ENCODE results near the gene TPK1. TPM values are rescaled to one million over a fixed set of nuclear protein-coding genes. Genes with fewer than 3 reads are reported as not detected.

Gene TPK1
- total RNA-seq, 4 donors from 2014 or later, result 2.5 to 22.7 (median 18.7) TPM

- Histone ChIP-seq H3K27me3 (no peaks in the 10 kb centered on the region), H3K4me1 (no peaks in the 10 kb centered on the region), H3K27ac (no peak overlapping the region), H3K4me3 (no peak overlapping the region), H3K36me3 (no peaks in the 10 kb centered on the region), H3K9me3 (no peaks in the 10 kb centered on the region)
- TF ChIP-seq POLR2A (IDR thresholded peaks at IDR 0.05) (no peak), CTCF (IDR thresholded peaks at IDR 0.05) (no peak)
- no peak for DNase-seq
Observed at GRCh38 chr7:144568233-144568632, 267.6 kb downstream of the TPK1 start.

GRCh38 chr7:144565586-144565985 is 270.3 kb downstream of the TPK1 start:
- no peak for DNase-seq
- H3K9me3 ChIP-seq, result no peaks in the 10 kb centered on the region
- TF ChIP-seq CTCF (IDR thresholded peaks at IDR 0.05) (no peak), POLR2A (IDR thresholded peaks at IDR 0.05) (no peak)
- H3K27me3 ChIP-seq, result no peaks in the 10 kb centered on the region
- no peaks in the 10 kb centered on the region for H3K36me3 ChIP-seq
- no peak overlapping the region for H3K27ac ChIP-seq
- no peak overlapping the region for H3K4me3 ChIP-seq
- no peaks in the 10 kb centered on the region for H3K4me1 ChIP-seq

GRCh38 chr7:144549861-144550260 is 286.0 kb downstream of the TPK1 start:
- Histone ChIP-seq H3K27ac (no peak overlapping the region), H3K4me3 (no peak overlapping the region), H3K4me1 (peaks cover 0 to 6% (median 0%) of the 10 kb centered on the region in 4 donors), H3K36me3 (no peaks in the 10 kb centered on the region), H3K9me3 (no peaks in the 10 kb centered on the region), H3K27me3 (no peaks in the 10 kb centered on the region)
- DNase-seq, result no peak
- TF ChIP-seq CTCF (IDR thresholded peaks at IDR 0.05), result no peak
- no peak for TF ChIP-seq POLR2A (IDR thresholded peaks at IDR 0.05)

GRCh38 chr7:144548556-144548955 is 287.3 kb downstream of the TPK1 start:
- Histone ChIP-seq H3K4me3 (no peak overlapping the region), H3K27ac (no peak overlapping the region), H3K9me3 (no peaks in the 10 kb centered on the region), H3K27me3 (no peaks in the 10 kb centered on the region), H3K36me3 (no peaks in the 10 kb centered on the region), H3K4me1 (peaks cover 0 to 6% (median 0%) of the 10 kb centered on the region in 4 donors)
- TF ChIP-seq POLR2A (IDR thresholded peaks at IDR 0.05) (no peak), CTCF (IDR thresholded peaks at IDR 0.05) (no peak)
- no peak for DNase-seq

- H3K4me1 ChIP-seq, result peaks cover 0 to 6% (median 0%) of the 10 kb centered on the region in 4 donors
- no peak overlapping the region for H3K4me3 ChIP-seq
- H3K27me3 ChIP-seq, result no peaks in the 10 kb centered on the region
- H3K9me3 ChIP-seq, result no peaks in the 10 kb centered on the region
- no peaks in the 10 kb centered on the region for H3K36me3 ChIP-seq
- no peak for DNase-seq
- H3K27ac ChIP-seq, result no peak overlapping the region
- no peak for TF ChIP-seq POLR2A (IDR thresholded peaks at IDR 0.05)
- no peak for TF ChIP-seq CTCF (IDR thresholded peaks at IDR 0.05)
Observed at GRCh38 chr7:144547888-144548287, 288.0 kb downstream of the TPK1 start.

- DNase-seq, result no peak
- H3K27me3 ChIP-seq, result no peaks in the 10 kb centered on the region
- H3K36me3 ChIP-seq, result no peaks in the 10 kb centered on the region
- TF ChIP-seq POLR2A (IDR thresholded peaks at IDR 0.05) (no peak), CTCF (IDR thresholded peaks at IDR 0.05) (no peak)
- H3K27ac ChIP-seq, result no peak overlapping the region
- H3K4me1 ChIP-seq, result peaks cover 0 to 6% (median 0%) of the 10 kb centered on the region in 4 donors
- no peak overlapping the region for H3K4me3 ChIP-seq
- no peaks in the 10 kb centered on the region for H3K9me3 ChIP-seq
Observed at GRCh38 chr7:144546782-144547181, 289.1 kb downstream of the TPK1 start.

Measured in Peyer's patch (tissue), 4 donors.